K562 (cell line): ENCODE data around the gene RDH13. TPM values are rescaled to one million over a fixed set of nuclear protein-coding genes. Genes with fewer than 3 reads are reported as not detected.

Experiments used
- CBX5 ChIP-seq: IDR thresholded peaks from 2 replicates; pipeline ENCODE4 v1.6.1; 2014; ENCODE audit warnings: low read depth, borderline replicate concordance
- EZH2 ChIP-seq: IDR thresholded peaks from 2 replicates; pipeline ENCODE4 v1.6.1; 2012; ENCODE audit warnings: low read depth, mild to moderate bottlenecking, inconsistent platforms, low read length, borderline replicate concordance
- HDGF ChIP-seq: fragments of 450-650 bp; IDR thresholded peaks from 2 replicates; pipeline ENCODE4 v1.6.1; 2016
- JUND ChIP-seq, 2 experiments: IDR thresholded peaks; 2 replicates in 1 of 2; 3 replicates in 1 of 2; pipeline ENCODE4 v1.6.1; 2011; ENCODE audit warnings: borderline replicate concordance in 2 of 2, low read depth in 2 of 2, low read length in 2 of 2, improper control_type of control experiment in 1 of 2, missing biosample characterization in 1 of 2, missing genetic modification characterization in 1 of 2, missing genetic modification reagents in 1 of 2
- L3MBTL2 ChIP-seq: fragments of 450-650 bp; IDR thresholded peaks from 2 replicates; pipeline ENCODE4 v1.6.1; 2016; ENCODE audit warnings: mild to moderate bottlenecking, moderate library complexity
- MAFF ChIP-seq: IDR thresholded peaks from 2 replicates; pipeline ENCODE4 v1.6.1; 2012; ENCODE audit warnings: low read length, improper control_type of control experiment
- MYNN ChIP-seq, 2 experiments: sonication (generic); formaldehyde crosslinking in 1 of 2; IDR thresholded peaks; 2 replicates each; pipeline versions ENCODE4 v1.5.0 to v1.6.1; 2016 to 2020; ENCODE audit warnings: antibody characterized with exemption in 1 of 2, missing genetic modification reagents in 1 of 2
- NR2C2 ChIP-seq, 2 experiments: fragments of 200-800 bp in 1 of 2; sonication (Bioruptor generic) in 1 of 2; sonication (generic) in 1 of 2; formaldehyde crosslinking in 1 of 2; IDR thresholded peaks; 2 replicates each; pipeline versions ENCODE4 v1.6.1 to v1.8.0; 2016 to 2022; ENCODE audit warnings: mild to moderate bottlenecking in 1 of 2, missing compliant biosample characterization in 1 of 2, missing genetic modification characterization in 1 of 2, missing genetic modification reagents in 1 of 2
- PHB2 ChIP-seq: fragments of 450-650 bp; IDR thresholded peaks from 2 replicates; pipeline ENCODE4 v1.6.1; 2017; ENCODE audit warnings: low read depth
- RB1 ChIP-seq: fragments of 450-650 bp; IDR thresholded peaks from 2 replicates; pipeline ENCODE4 v1.6.1; 2017; ENCODE audit warnings: low read depth, mild to moderate bottlenecking
- SIN3B ChIP-seq: fragments of 450-650 bp; IDR thresholded peaks from 2 replicates; pipeline ENCODE4 v1.6.1; 2017; ENCODE audit warnings: low read depth, mild to moderate bottlenecking, moderate library complexity
- SMARCA5 ChIP-seq: fragments of 450-650 bp; IDR thresholded peaks from 2 replicates; pipeline ENCODE4 v1.6.1; 2016
- polyA plus RNA-seq, 8 experiments: library from polyadenylated mRNA; depleted of rRNA in 4 of 8; stranded (reverse) in 5 of 8; unstranded in 3 of 8; fragments of >200 nt; fragmentation: Nextera tagmentation in 2 of 8; fragmentation: Illumina TruSeq in 1 of 8; extraction: Ambion mirVana in 2 of 8; extraction: Trizol in 1 of 8; gene quantifications; 2 replicates each; pipeline versions ENCODE4 v1.2.1 to v1.2.3, GENCODE V29; 2011 to 2014; ENCODE audit warnings: inconsistent platforms in 1 of 8, missing spikeins in 1 of 8
- total RNA-seq, 7 experiments: library from RNA; depleted of rRNA in 6 of 7; stranded (reverse); fragments of >200 nt in 6 of 7; fragmentation: Illumina TruSeq in 2 of 7; extraction: Trizol in 2 of 7; gene quantifications; 2 replicates each; pipeline versions ENCODE4 v1.2.1 to v1.2.3, GENCODE V29; 2011 to 2021; ENCODE audit warnings: low replicate concordance in 1 of 7
- TF ChIP-seq, protein P1 (sequence below): fragments of 450-650 bp; IDR thresholded peaks from 2 replicates; pipeline ENCODE4 v1.6.1; 2017; ENCODE audit warnings: antibody characterized with exemption, mild to moderate bottlenecking
- TF ChIP-seq, protein P2 (sequence below): sonication (generic); formaldehyde crosslinking; IDR thresholded peaks from 2 replicates; pipeline ENCODE4 v1.8.1; 2023; ENCODE audit warnings: mild to moderate bottlenecking, missing genetic modification reagents
- TF ChIP-seq, protein P3 (sequence below): fragments of 150-350 bp; IDR thresholded peaks from 2 replicates; pipeline ENCODE4 v1.6.1; 2014; ENCODE audit warnings: low read depth, mild to moderate bottlenecking, low read length, borderline replicate concordance

The RDH13 gene
- total and polyA plus RNA-seq, 9 of the 15 experiments (the other 6 are each of a cell fraction or from before 2014, with no cell fraction given), result 7.5 to 70.3 (median 39.5) TPM

DNA sequence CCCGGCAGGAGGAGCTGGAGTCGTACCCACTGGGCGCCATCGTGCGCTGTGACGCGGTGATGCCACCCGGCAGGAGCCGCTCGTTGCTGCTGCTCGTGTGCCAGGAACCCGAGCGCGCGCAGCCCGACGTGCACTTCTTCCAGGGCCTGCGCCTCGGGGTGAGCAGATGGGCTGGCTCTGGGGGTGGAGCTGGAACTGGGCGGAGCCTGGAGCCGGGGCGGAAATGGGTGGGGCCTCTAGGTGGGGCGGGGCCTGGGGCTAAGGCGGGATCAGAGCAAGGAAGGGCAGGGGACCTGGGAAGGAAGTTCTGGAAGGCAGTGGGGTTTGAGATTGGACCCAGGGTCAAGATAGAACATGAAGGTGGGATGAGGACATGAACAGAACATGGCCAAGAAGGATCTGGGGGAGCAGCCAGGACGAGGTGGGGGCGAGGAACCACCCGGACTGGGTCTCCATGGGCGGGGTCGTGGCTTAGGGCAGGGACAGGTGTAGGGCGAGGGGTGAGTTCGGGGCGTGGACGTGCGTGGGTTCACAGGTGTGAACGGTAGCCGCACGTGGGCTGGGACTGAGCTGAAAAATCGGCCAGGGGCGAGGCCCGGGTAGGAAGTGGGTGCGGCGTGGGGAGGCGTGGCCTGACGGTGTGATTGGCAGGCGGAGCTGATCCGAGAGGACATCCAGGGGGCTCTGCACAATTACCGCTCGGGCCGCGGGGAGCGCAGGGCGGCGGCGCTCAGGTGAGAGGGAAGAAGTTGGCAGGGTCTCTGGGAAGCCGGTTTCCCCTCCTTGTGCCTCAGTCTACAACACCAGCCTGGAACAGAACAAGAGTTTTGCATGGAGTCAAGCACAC lies 17.4 kb upstream of the RDH13 start (continued):
- no peak for TF ChIP-seq JUND (IDR thresholded peaks at IDR 0.05; ENCODE audit: borderline replicate concordance, low read depth, low read length)
- TF ChIP-seq JUND (tag; IDR thresholded peaks at IDR 0.05; ENCODE audit: borderline replicate concordance, low read depth, low read length), result no peak; the same call in 2 of the 3 replicates
- TF ChIP-seq, protein P1, sequence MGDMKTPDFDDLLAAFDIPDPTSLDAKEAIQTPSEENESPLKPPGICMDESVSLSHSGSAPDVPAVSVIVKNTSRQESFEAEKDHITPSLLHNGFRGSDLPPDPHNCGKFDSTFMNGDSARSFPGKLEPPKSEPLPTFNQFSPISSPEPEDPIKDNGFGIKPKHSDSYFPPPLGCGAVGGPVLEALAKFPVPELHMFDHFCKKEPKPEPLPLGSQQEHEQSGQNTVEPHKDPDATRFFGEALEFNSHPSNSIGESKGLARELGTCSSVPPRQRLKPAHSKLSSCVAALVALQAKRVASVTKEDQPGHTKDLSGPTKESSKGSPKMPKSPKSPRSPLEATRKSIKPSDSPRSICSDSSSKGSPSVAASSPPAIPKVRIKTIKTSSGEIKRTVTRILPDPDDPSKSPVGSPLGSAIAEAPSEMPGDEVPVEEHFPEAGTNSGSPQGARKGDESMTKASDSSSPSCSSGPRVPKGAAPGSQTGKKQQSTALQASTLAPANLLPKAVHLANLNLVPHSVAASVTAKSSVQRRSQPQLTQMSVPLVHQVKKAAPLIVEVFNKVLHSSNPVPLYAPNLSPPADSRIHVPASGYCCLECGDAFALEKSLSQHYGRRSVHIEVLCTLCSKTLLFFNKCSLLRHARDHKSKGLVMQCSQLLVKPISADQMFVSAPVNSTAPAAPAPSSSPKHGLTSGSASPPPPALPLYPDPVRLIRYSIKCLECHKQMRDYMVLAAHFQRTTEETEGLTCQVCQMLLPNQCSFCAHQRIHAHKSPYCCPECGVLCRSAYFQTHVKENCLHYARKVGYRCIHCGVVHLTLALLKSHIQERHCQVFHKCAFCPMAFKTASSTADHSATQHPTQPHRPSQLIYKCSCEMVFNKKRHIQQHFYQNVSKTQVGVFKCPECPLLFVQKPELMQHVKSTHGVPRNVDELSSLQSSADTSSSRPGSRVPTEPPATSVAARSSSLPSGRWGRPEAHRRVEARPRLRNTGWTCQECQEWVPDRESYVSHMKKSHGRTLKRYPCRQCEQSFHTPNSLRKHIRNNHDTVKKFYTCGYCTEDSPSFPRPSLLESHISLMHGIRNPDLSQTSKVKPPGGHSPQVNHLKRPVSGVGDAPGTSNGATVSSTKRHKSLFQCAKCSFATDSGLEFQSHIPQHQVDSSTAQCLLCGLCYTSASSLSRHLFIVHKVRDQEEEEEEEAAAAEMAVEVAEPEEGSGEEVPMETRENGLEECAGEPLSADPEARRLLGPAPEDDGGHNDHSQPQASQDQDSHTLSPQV, result 0 out of 2 replicates have a peak, but pooled peaks have one; percentile 68
- peak; percentile 58; the same call in 1 of the 2 replicates for TF ChIP-seq RB1
- peak; percentile 55; the same call in 1 of the 2 replicates for TF ChIP-seq PHB2
- TF ChIP-seq CBX5, result 0 out of 2 replicates have a peak, but pooled peaks have one; percentile 7
- TF ChIP-seq NR2C2 (CRISPR knock-in tag; IDR thresholded peaks at IDR 0.05), result no peak
- TF ChIP-seq NR2C2 (tag; IDR thresholded peaks at IDR 0.05), result no peak
- TF ChIP-seq, protein P2, sequence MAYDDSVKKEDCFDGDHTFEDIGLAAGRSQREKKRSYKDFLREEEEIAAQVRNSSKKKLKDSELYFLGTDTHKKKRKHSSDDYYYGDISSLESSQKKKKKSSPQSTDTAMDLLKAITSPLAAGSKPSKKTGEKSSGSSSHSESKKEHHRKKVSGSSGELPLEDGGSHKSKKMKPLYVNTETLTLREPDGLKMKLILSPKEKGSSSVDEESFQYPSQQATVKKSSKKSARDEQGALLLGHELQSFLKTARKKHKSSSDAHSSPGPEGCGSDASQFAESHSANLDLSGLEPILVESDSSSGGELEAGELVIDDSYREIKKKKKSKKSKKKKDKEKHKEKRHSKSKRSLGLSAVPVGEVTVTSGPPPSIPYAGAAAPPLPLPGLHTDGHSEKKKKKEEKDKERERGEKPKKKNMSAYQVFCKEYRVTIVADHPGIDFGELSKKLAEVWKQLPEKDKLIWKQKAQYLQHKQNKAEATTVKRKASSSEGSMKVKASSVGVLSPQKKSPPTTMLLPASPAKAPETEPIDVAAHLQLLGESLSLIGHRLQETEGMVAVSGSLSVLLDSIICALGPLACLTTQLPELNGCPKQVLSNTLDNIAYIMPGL, result peak; percentile 79; the same call in 1 of the 2 replicates
- peak; percentile 45; the same call in 1 of the 2 replicates for TF ChIP-seq SIN3B
- TF ChIP-seq, protein P3, sequence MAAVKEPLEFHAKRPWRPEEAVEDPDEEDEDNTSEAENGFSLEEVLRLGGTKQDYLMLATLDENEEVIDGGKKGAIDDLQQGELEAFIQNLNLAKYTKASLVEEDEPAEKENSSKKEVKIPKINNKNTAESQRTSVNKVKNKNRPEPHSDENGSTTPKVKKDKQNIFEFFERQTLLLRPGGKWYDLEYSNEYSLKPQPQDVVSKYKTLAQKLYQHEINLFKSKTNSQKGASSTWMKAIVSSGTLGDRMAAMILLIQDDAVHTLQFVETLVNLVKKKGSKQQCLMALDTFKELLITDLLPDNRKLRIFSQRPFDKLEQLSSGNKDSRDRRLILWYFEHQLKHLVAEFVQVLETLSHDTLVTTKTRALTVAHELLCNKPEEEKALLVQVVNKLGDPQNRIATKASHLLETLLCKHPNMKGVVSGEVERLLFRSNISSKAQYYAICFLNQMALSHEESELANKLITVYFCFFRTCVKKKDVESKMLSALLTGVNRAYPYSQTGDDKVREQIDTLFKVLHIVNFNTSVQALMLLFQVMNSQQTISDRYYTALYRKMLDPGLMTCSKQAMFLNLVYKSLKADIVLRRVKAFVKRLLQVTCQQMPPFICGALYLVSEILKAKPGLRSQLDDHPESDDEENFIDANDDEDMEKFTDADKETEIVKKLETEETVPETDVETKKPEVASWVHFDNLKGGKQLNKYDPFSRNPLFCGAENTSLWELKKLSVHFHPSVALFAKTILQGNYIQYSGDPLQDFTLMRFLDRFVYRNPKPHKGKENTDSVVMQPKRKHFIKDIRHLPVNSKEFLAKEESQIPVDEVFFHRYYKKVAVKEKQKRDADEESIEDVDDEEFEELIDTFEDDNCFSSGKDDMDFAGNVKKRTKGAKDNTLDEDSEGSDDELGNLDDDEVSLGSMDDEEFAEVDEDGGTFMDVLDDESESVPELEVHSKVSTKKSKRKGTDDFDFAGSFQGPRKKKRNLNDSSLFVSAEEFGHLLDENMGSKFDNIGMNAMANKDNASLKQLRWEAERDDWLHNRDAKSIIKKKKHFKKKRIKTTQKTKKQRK, result no peak
- no peak for TF ChIP-seq EZH2
- peak; percentile 96 for TF ChIP-seq L3MBTL2
- 0 out of 2 replicates have a peak, but pooled peaks have one; percentile 49 for TF ChIP-seq MYNN (IDR thresholded peaks at IDR 0.05)
- TF ChIP-seq MYNN (CRISPR knock-in tag; IDR thresholded peaks at IDR 0.05), result no peak
- TF ChIP-seq SMARCA5, result peak; percentile 91
- peak; percentile 94 for TF ChIP-seq HDGF
- TF ChIP-seq MAFF, result no peak
